IMR-90 (cell line): ENCODE data around the gene ZNF835.

Experiments used
- BHLHE40 ChIP-seq: fragments of 150-350 bp; IDR thresholded peaks from 2 replicates; pipeline ENCODE4 v1.6.1; 2016; ENCODE audit warnings: mild to moderate bottlenecking, low read depth, low read length
- CEBPB ChIP-seq: IDR thresholded peaks from 2 replicates; pipeline ENCODE4 v1.6.1; 2012; ENCODE audit warnings: low read depth, low read length, improper control_type of control experiment
- CTCF ChIP-seq: conservative IDR thresholded peaks from 2 replicates; pipeline ENCODE4 v1.5.1; 2012; ENCODE audit warnings: mild to moderate bottlenecking, low read depth, low read length, improper control_type of control experiment
- FOS ChIP-seq: fragments of 150-350 bp; IDR thresholded peaks from 2 replicates; pipeline ENCODE4 v1.6.1; 2016; ENCODE audit warnings: low read depth, low read length
- MAFK ChIP-seq: IDR thresholded peaks from 2 replicates; pipeline ENCODE4 v1.6.1; 2012; ENCODE audit warnings: low read depth, low read length, improper control_type of control experiment
- MAZ ChIP-seq: IDR thresholded peaks from 2 replicates; pipeline ENCODE4 v1.6.1; 2012; ENCODE audit warnings: low read depth, mild to moderate bottlenecking, low read length, improper control_type of control experiment, moderate library complexity, borderline replicate concordance
- MXI1 ChIP-seq: IDR thresholded peaks from 2 replicates; pipeline ENCODE4 v1.6.1; 2012; ENCODE audit warnings: low read depth, mild to moderate bottlenecking, low read length, moderate library complexity, borderline replicate concordance
- POLR2A ChIP-seq: IDR thresholded peaks from 2 replicates; pipeline ENCODE4 v1.6.1; 2012; ENCODE audit warnings: mild to moderate bottlenecking, low read depth, low read length
- RAD21 ChIP-seq: IDR thresholded peaks from 2 replicates; pipeline ENCODE4 v1.6.1; 2012; ENCODE audit warnings: low read length, improper control_type of control experiment
- RCOR1 ChIP-seq: IDR thresholded peaks from 2 replicates; pipeline ENCODE4 v1.6.1; 2012; ENCODE audit warnings: mild to moderate bottlenecking, low read length, improper control_type of control experiment; ENCODE audit not compliant: insufficient replicate concordance
- RFX5 ChIP-seq: IDR thresholded peaks from 2 replicates; pipeline ENCODE4 v1.8.0; 2012; ENCODE audit warnings: low read depth, mild to moderate bottlenecking, low read length, moderate library complexity
- SMC3 ChIP-seq: fragments of 150-350 bp; IDR thresholded peaks from 2 replicates; pipeline ENCODE4 v1.6.1; 2016; ENCODE audit warnings: low read depth, mild to moderate bottlenecking, antibody characterized with exemption, low read length, moderate library complexity
- TF ChIP-seq, protein P1 (sequence below): fragments of 150-350 bp; IDR thresholded peaks from 2 replicates; pipeline ENCODE4 v1.6.1; 2017; ENCODE audit warnings: mild to moderate bottlenecking, antibody characterized with exemption, low read length, low read depth

- TF ChIP-seq SMC3 (no peak), CTCF (no peak), BHLHE40 (no peak), RCOR1 (no peak), MAFK (no peak), POLR2A (no peak), MAZ (no peak), FOS (no peak), MXI1 (no peak), RAD21 (no peak), CEBPB (no peak), RFX5 (no peak)
- TF ChIP-seq, protein P1, sequence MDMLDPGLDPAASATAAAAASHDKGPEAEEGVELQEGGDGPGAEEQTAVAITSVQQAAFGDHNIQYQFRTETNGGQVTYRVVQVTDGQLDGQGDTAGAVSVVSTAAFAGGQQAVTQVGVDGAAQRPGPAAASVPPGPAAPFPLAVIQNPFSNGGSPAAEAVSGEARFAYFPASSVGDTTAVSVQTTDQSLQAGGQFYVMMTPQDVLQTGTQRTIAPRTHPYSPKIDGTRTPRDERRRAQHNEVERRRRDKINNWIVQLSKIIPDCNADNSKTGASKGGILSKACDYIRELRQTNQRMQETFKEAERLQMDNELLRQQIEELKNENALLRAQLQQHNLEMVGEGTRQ, result no peak
Measured at GRCh38 chr19:56668676-56669075, 2.9 kb downstream of the ZNF835 start.
